T follicular helper cell (primary cell): ENCODE results near the gene COL2A1.

Experiments used
- DNase-seq: peaks from one replicate; pipeline ENCODE4 v3.0.0-alpha.2; 2020; ENCODE audit warnings: low read depth

COL2A1 gene

DNA sequence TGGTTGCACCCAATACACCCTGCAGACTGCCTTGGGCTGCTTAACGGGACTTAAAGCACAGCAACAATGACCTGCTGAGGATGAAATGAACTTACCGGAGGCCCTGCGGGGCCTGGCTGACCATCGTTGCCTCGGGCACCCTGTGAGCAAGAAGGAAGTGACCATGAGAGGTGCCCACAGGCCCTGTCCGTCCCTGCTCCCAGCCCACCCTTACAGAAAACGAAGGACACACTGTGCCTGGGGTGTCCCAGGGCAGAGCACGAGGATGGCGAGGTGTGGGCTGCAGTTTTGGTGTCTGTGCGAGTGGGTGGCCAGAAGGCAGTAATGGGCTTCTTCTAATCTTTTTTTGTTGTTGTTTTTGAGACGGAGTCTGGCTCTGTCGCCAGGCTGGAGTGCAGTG, 14.6 kb downstream of the COL2A1 start:
- no peak for DNase-seq

DNA sequence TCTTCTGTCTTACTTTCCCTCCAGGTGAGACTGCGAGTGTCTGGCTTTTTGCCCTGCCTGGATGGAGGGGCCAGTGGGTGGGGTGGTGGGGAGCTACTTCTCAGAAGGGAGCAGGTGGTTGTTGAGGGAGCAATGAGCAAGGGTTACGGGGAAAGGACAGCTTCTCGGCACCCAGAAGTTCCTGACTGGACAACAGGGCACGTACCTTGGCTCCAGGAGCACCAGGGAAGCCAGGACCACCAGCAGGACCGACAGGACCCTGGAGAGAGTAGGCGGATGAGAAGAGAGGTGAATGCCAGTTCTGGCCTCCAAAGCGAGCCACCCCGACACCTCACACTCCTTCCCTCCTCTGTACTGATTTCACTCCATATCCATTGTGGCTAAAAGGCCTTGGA, 15.3 kb downstream of the COL2A1 start:
- no peak for DNase-seq

DNA sequence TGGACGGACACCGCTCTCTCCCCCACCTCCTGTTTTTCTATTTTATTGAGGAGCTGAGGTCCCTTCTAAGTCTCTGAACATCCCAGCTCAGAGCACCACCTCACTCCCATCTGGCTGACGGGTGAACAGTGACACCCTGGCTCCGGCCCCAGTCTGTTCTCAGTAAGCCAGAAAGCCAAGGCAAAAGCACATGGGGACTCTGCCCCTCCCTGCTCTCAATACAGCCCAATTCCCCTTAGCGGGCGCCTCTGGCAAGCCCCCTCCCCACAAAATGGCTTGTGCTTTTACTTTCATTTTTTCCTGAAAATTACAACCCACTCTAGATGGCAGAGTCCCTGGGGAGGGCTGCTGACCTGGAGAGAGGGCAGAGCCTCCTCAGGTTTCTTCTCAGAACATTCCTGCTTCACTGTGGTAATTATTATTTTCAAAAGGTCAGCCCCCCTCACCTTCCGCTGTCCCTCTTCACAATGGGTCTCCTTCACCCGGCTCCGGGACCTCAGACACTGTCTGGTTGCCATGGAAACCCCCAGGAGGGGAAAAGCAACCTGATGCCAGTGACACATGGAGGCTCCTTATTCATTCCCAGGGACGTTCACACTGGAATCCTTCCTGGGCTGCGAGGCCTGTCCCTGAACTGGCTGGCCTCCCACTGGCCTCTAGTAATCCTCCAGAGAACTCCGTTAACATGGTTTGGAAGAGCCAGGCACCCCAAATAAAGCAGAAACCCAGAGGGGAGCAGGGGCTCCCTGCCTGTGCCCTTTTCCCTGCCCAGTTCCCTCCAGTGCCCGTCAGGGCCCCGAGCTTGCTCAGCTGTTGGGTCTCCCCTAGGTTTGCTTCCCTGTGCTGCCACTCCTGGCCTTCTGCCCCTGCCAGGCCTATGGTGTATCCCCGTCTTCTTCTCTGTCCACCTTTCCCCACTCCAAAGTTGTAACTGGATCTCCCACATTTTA, 15.9 kb downstream of the COL2A1 start:
- no peak for DNase-seq

DNA sequence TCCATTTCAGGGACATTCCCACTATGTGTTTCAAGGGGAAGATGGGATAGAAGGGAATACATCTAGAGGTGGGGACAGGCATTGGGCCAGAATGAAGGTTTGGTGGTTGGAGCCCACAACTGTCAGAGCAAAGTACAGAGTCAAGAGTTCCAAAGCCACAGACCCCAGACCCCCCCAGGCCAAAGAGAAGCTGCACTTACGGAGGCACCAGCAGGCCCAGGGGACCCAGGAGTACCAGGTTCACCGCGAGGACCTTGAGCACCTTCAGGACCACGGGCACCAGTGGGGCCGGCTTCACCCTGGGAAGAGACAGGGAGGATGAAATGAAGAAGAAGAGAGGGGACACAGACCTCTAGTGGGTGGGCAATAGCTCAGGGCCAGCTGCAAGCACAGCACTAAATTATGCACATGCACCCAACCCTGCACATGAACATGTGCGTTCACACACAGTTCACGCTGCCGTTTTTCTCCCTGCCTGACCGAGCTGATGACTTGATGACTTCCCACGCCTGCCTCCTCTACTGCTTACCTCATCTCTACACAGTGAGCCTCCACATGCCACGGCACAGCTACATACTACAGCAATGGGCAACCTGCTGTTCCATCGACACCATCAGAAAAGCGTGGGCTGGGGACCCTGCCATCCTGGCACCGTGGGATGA, 16.7 kb downstream of the COL2A1 start:
- no peak for DNase-seq

DNA sequence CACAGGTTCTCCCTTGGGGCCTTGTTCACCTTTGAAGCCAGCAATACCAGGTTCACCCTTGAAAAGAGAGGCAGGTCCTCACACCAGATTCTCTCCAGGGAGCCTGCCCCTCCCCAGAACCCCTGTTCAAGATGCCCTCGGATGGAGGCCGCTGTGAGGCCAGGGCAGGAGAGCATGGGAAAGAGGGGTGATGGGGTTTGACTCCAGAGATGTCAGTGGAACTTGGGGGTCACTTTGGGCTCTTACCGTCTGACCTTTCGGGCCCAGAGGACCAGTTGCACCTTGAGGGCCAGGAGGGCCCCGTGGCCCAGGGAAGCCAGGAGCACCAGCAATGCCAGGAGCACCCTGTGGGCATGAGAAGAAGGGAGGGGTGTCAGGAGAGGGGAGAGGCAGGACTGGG, 17.4 kb downstream of the COL2A1 start:
- DNase-seq = no peak

DNA sequence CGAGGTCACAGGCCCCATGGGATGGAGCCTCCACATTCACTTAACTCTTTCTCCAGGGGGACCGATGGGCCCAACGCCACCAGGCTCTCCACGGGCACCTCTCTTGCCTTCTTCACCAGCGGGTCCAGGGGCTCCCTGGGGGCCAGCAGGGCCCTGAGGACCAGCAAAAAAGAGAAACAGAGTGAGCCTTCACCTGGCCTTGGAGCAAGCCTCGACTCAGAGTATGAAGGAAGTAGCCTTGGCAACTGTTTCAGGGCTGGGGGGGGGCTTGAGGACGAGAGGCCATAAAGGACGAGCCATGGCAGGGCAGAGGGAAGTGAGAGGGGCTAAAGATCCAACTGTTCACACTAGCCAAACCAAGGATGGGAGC, 18.0 kb downstream of the COL2A1 start:
- DNase-seq = no peak

DNA sequence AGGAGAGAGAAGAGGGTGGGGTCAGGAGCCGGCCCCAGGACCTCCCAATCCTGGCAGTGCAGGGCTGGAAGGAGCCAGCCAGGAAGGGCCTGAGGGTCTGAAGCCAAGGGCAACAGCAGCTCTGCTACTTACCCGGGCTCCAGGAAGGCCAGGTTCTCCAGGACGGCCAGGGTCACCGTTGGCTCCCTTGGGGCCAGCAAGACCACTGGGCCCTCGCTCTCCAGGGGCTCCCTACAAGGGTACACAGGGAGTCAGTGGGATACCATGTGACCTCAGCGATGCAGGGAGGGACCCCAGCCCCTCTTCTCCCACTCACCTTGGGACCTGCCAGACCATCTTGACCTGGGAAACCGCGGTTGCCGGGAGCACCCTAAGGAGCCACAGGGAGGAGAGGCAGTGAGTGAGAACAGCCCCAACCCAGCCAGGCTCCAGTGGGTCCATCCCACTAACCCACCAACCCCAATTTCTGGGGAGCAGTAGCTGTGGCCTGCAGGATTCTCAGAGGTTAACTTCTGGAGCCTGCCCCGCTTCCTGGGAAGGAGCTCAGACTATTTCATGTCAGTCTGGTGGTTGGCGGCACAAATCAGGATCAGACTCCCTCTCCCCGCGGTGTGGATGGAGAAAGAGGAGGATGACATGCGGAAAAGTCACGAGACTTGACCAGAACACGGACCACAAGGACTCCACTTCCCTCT, 18.5 kb downstream of the COL2A1 start:
- DNase-seq = no peak

DNA sequence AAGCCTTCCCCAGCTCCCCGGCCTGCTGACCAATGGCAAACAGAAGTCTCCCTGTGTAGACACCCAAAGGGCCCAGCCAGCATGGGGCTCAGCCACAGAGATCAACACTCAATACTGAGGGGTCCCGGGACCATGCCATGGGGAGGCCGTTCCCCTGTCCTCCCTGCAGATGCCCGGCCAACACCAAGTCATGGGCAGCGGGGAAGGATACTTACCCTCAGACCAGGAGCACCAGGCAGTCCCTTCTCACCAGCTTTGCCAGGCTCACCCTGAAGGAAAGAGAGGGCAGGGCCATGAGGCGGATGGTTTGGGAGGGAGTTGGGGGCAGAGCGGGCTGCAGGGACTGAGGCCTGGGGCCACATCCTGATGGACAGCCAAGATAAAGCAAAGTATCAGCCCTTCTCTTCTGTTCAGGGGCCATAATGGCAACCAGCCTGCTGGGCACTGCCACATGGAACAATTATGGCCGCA, 19.9 kb downstream of the COL2A1 start:
- no peak for DNase-seq

DNA sequence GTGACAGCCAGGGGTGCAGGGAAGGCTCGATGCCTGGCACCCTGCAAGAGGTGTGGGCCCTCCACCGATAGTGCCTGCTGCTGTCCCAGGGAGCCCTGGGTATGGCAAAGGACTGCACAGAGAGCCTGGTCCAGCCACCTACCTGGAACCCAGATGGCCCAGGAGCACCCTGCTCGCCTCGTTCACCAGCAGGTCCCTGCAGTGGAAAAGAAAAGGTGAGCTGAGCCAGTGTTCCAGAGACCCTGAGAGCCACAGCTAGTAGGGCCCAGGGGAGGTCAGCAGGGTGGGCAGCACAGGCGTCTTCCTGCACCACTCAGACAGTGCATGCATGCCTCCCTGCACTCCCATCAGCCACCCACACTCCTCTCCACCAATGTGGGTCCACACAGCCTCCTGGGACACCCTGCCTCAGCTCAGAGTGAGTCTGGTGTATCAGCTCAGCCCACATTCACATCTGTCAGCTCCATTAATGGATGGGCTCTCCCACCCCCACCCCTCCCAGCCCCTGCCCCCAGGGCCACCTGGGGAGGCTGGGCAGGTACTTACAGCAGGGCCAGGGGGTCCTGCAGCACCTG, 20.6 kb downstream of the COL2A1 start:
- DNase-seq = no peak

DNA sequence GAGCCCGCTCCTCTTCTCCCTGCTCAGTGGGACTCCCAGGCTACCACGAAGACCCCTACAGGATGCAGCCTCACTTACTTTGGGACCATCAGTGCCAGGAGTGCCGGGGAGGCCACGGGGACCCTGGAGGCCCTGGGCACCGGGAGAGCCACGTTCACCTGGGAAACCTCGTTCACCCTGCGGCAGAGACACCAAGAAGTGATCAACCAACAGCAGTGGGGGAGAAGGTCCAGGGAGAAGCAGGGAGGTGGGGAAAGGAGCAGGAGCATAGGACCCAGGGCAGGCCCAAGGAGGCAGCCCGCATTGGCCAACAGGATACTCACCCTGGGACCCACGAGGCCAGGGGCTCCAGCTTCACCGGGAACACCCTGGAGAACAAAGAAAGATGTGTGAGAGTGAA, 21.5 kb downstream of the COL2A1 start:
- DNase-seq = no peak

DNA sequence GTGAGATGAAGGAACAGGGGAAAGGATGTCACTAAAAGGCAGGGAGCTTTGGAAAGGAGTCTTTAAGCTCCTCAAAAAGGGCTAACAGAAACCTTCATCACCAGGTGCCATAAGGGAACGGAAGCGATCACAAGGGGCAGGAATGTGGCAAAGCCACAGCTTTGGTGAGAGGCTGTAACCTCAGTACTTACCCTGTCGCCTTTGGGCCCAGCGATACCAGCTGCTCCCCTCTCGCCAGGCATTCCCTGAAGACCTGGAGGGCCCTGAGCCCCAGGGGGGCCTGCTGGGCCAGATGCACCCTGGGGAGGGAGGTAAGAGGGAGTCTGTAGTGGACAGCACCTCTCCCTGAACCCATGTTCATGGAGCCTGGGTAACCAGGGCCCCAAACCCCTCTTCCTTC, 22.0 kb downstream of the COL2A1 start:
- DNase-seq = no peak

DNA sequence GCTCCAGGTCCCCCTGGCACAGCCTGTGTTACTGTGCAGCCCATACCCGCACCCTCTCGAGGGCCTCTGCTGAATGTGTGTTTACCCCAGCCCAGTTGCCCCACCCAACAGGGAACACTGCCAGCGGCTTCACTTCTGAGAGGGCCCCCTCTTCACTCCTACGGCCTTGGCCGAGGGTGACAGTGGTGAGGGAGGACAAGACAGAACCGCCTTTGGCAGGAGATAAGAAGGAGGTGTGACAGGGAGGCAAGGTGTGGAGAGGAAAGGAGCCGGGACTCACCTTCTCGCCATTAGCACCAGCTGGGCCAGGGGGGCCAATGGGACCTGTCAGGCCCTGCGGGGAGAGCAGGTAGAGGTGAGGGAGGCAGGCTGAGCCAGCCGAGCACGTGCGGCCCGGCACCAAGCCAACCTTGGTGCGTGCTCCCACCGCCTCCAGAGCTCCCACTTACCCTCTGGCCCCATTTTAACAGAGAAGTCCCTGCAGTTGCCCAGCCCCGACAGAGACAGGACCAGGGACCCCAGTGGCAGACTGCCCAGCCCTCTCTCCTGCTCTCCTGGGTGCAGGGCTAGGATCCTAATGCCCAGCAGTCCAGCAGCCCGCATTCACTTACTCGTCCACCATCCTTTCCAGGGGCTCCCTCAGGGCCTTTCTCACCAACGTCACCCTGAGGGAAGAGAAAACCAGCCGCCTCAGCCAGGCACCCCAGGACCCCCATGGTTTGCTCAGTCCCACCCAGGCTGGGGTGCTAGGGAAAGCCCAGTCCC, 22.6 kb downstream of the COL2A1 start:
- DNase-seq = no peak

DNA sequence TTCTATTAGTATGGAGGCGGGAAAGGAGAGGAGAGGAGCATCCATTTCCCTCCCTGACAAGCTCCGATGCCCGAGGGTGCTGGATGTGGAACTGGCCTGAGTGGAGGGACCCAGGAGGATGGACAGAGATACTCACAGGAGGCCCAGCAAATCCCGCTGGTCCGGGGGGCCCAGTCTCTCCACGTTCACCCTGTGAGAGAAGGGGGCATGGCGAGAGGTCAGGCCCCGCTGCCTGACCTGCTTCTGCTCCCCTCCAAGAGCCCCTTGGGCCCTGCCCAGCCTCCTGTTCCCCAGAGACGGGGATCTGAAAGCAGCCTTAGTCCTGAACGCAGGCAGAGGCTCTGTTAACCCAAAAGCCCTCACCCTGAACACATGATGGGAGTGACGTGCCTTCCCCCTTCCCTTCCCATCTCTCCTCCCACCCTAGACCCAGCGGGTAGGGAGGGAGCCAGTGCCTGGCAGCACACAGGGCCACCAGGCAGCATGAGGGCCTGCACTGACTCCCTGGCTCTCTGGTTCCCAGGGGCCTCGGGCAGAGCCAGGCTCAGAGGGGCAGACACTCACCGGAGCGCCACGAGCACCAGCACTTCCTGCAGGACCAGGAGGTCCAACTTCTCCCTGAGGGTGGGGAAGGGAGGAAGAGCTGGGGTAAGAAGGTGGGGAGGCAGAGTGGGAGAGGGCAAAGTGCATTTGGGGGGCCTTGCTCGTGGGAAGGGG, 23.3 kb downstream of the COL2A1 start:
- no peak for DNase-seq

DNA sequence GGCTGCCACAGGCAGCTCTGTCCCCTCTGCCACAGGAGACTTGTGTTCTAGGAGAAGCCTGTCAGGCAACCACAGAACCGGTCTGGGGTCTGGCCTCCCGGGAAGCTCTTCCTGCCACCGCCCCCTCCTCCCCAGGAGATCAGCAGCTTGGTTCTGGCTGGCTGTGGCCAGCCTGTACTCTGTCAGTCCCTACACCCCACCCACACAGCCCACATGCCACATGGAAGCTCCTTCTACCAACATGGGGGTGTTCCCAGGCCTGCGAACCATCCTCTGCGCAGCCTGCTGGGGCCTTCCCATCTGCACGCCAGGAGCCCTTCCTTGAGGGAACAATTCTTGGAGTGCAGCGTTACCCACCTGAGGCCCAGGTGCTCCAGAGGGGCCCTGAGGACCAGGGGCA, 24.1 kb downstream of the COL2A1 start:
- no peak for DNase-seq

DNA sequence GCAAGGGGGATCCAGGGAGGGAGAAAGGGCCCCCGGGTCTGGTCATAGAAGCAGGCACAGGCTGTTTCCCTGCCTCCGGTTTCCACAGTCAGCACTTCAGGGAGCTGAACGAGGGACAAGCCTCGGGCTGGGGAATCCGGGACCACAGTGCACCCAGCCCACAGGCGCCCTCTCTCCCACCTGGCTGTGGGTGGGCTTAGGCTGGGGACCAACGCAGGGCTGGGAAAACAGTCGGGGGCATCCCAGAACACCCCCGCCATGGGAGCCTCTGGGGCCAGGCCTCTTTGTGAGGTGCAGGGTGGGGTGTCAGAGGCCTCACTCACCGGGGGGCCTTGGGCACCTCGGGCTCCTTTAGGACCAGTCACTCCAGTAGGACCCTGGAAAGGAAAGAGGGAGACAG, 24.6 kb downstream of the COL2A1 start:
- DNase-seq = no peak

DNA sequence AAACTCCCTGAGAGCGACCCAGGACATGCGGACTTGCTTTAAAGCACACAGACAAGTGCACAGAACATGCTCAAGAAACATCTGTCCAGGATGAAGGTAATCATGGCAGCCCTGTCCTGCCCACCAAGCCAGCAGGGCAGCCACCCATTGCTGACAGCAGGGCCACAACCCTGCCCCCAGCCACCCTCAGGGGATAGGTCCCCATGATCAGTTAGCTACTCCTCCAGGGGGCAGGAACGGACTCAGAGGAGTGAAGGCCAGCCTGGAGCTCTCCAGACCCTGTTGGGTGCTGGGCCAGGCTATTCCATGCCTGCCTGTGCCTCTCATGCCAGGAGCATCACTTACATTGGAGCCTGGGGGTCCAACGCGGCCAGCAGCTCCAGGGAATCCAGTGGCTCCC, 25.1 kb downstream of the COL2A1 start:
- no peak for DNase-seq

DNA sequence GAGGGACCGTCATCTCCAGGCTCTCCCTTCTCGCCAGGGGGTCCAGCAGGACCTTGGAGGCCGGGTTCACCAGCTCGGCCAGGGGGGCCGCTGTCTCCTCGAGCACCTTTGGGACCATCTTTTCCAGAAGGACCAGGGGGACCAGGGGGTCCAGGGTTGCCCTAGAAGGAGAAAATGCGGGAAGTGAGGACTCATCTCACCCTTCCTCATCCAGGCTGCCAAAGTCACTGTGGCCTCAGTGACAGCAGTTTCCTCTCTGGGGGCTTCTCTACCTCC, 25.7 kb downstream of the COL2A1 start:
- DNase-seq = no peak

DNA sequence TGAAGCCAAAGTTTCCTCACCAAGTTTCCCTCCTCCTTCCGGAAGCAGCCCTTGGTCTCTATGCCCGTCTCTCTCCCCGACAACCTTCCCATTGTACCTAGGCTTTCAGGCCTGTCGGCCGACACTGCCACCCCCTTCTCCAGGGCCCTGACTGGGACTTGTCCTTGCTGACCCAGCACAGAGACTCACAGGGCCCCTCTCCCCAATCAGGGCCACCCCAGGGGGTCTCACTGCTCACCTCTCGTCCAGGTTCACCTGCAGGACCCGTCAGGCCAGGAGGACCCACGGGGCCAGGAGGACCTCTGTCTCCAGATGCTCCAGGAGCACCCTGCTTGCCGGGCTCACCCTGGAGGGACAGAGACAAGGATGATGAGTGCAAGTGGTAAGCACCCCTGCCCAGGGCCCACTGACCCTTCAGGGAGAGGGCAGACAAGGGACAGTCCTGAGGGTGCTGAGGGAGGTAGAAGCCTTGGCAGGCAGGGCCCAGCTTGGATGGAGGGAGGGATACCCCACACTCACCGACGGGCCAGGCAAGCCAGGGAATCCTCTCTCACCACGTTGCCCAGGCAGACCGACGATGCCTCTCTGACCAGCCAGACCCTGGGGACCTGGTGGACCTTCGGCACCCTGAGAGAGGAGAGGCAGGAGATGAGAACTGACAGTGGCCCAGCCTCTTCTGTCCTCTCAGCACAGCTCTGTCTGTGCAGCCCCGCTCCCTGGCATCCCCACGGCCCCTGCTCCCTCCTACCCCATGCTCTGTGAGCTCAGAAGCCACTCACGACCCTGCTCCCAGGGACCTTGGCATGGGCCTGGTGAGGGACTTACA, 26.3 kb downstream of the COL2A1 start:
- no peak for DNase-seq

DNA sequence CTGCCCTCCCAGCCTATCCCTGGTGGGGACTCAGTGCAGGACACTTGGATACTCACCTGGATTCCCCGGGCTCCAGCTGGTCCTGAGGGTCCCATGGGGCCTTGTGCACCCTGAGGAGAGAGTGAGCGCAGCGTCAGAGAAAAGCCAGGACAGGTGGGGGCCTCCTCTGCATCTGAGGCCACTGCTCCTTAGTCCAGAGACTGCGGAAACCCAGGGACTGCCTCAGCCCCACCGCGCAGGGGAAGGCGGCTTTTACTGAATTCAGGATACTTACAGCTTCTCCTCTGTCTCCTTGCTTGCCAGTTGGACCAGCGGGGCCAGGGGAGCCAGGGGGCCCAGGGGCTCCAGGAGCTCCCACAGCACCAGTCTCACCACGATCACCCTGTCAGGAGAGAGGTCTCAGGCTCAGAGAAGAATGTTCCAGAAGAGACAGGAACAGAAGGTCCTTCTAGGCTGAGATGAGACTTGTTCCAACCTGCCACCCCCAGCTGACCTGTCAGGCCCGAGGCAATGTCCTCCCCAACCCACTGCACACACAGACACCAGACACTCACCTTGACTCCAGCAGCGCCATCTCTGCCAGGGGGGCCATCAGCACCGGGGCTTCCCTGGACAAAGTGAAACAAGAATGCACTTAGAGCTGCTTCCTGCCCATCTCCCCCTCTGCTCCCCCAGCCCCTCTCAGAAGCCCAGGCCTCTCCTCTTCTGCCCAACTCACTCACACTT, 27.1 kb downstream of the COL2A1 start:
- no peak for DNase-seq

DNA sequence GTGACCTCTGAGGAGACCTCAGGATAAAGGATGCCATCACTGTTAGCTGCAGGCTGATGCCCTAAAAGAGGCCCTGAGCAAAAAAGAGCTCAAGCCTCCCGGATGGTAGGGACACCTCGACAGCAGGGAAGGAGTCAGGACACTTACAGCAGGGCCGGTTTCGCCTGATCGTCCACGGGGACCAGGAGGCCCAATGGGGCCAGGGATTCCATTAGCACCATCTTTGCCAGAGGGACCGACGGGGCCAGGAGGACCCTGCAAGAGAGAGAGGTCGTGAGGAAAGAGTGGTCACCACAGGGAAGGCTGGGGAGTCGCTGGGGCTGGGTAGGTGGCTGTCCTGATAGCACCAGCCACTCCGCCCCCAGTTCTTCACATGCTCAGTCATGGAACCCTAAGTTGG, 28.5 kb downstream of the COL2A1 start:
- no peak for DNase-seq
